ENCODE data around the gene ARHGAP15.

Gene ARHGAP15

DNA sequence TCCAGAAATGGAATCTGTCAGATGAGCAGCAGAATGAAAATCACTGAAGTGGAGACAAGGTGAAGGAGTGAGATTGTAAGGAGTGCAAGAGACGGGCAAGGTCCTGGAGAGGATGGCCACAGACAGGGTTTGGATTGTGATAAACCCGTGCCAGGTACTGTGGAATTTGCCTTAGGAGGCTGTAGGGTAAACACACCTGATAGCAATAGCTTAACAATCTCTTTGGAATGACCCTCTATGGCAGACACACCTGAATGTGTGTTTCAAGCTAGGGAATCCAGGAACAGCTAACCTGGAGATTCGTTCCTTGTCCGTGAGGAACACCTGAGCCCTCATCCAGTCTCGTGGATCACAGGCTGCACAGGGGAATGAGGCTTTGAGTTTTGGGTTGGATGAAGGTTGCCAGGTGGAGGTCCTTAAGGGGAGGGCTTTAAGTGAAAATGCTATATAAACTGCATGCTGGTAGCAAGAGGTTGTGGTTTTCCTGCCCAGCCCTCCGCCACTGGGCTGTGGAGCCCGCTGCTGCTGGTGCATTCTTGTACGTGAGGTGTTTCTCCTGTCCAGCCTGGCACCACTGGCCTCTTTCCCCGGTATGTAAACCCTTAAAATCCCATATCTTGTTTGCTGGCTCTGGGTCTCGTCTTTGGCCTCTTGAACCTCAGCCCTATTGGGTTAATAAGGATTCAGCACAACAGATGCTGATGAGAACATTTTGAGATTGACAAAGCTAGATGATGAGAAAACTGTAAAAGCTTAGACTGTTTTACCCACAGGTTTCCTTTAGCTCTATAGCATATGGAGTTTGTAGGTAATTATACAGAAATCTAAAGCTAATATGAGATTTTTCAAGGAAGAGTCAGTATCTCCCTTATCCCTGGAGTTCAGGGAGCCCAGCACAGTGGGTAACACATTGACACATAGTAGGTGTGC is 117.9 kb downstream of the ARHGAP15 start:
- H3K4me3 ChIP-seq (ENCODE audit: low read depth, low read length) = no peak overlapping the region
- TF ChIP-seq, protein P1, sequence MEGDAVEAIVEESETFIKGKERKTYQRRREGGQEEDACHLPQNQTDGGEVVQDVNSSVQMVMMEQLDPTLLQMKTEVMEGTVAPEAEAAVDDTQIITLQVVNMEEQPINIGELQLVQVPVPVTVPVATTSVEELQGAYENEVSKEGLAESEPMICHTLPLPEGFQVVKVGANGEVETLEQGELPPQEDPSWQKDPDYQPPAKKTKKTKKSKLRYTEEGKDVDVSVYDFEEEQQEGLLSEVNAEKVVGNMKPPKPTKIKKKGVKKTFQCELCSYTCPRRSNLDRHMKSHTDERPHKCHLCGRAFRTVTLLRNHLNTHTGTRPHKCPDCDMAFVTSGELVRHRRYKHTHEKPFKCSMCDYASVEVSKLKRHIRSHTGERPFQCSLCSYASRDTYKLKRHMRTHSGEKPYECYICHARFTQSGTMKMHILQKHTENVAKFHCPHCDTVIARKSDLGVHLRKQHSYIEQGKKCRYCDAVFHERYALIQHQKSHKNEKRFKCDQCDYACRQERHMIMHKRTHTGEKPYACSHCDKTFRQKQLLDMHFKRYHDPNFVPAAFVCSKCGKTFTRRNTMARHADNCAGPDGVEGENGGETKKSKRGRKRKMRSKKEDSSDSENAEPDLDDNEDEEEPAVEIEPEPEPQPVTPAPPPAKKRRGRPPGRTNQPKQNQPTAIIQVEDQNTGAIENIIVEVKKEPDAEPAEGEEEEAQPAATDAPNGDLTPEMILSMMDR (IDR thresholded peaks at IDR 0.05; ENCODE audit: borderline replicate concordance, insufficient read depth, low read depth, low read length) = no peak

DNA sequence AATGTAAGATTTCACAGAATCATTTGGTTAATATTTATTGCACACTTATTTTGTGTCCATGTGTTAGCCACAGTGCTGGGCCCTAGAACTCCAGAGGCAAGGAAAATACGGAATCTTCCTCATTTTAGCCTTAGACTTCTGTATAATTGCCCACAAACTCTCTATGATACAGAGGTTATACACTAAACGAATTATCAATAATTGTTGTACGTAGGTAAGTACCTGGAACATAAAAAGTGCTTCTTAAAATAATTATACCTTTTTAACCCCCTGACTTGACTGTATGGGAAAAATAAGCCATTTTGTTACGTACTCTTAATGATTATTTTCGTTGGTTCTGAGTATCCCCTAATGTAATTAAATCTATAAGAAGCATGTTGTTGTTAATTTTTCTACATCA is 119.4 kb downstream of the ARHGAP15 start:
- TF ChIP-seq, protein P1 (IDR thresholded peaks at IDR 0.05; ENCODE audit: borderline replicate concordance, insufficient read depth, low read depth, low read length) = no peak
- no peak overlapping the region for H3K4me3 ChIP-seq (ENCODE audit: low read depth, low read length)

DNA sequence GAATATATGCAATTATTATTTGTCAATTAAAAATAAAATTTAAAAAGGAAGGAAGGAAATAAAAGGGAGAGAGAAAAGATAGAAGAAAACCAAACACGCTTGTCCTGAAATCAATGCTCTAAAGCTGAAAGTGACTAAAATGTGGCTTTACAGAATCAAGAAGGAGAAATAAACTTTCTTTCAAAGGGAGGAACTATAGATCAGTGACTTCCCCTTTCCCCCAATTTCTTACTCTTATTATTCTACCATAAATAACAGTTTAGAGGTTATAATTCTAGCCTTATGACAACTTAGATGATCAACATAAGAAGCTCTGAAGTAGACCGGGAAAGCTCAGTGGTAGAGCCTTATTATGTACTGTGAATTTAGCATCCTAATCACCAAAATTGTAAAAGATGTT is 122.5 kb downstream of the ARHGAP15 start:
- TF ChIP-seq, protein P1 (IDR thresholded peaks at IDR 0.05; ENCODE audit: borderline replicate concordance, insufficient read depth, low read depth, low read length) = no peak

DNA sequence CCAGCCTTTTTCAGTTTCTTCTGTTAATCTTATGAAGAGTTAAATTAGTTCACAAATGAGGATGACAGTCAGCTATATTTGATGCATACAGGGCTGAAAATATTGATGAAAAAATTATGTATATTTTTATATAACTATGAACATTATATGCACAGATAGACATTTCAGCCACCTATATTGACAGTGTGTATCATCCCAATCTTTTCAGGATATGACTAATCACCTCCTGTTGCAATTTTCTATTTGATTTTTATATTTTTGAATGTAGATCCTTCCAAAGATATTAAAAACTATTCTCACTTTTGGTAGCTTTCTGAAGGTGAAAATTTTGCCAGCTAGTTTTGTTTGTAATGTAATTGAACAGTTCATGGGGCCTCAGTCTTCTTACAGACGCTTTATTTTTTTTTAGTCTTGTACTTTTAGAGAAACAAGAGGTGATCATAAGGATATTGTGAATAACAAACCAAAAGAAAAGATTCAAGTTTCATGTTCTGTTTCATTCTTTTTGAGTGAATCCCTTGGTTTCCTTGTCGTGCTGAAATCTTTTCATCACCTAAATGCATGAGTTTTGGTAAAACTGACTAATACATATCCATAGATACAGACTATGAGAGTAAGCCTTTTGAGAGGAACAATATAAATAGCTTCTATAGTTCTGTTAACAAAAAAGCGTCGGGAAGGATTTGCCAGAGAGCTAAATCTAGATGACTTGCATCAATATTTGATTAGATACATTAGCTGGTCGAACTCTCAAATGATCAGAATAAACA is 123.1 kb downstream of the ARHGAP15 start:
- H3K4me3 ChIP-seq (ENCODE audit: low read depth, low read length) = no peak overlapping the region
- TF ChIP-seq, protein P1 (IDR thresholded peaks at IDR 0.05; ENCODE audit: borderline replicate concordance, insufficient read depth, low read depth, low read length) = no peak

More for the DNA sequence above, 122.5 kb downstream of the ARHGAP15 start:
- no peak overlapping the region for H3K4me3 ChIP-seq (ENCODE audit: low read depth, low read length)

DNA sequence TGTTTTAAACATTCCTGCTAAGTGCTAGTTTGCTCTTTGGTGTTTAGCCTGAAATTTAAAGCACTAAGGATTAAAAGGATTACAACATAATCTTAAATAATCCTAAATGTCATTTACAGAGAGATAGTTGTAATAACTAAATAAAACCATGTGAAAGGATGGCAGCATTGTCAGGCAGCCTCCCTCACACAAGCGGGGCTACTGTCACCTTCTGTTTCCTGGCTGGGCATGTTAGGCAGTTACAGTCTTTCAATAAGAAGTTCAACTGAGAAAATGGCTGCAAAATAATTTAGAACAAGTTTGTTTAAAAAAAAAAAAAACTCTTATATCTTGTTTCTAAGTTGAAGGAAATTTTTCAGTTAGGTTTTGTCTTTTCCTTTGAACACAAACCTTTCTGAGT is 124.9 kb downstream of the ARHGAP15 start:
- TF ChIP-seq, protein P1 (IDR thresholded peaks at IDR 0.05; ENCODE audit: borderline replicate concordance, insufficient read depth, low read depth, low read length) = no peak

DNA sequence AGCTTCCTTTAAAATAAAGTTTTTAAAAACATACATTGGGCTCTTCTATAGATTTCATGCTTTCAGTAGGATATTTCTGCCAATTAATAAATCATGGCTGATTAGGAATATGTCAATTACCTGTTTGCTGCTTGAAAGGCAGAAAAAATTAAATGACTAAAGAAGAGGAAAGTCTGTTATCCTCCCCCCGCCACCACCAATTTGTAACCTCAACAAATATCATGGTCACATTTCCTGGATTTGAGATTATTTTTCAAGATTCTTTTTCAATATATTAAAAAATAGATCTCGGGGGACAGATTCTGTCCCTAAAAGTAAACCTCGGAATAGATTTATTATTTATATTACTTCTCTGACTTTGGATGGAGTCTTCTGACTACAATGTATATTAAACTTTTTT is 125.9 kb downstream of the ARHGAP15 start:
- TF ChIP-seq, protein P1 (IDR thresholded peaks at IDR 0.05; ENCODE audit: borderline replicate concordance, insufficient read depth, low read depth, low read length) = no peak
- no peak overlapping the region for H3K4me3 ChIP-seq (ENCODE audit: low read depth, low read length)

More for the DNA sequence above, 124.9 kb downstream of the ARHGAP15 start:
- no peak overlapping the region for H3K4me3 ChIP-seq (ENCODE audit: low read depth, low read length)

Measured in GM12875 (cell line).